ENCODE data around the gene MZT1.
"Not testable (repeated sequence)": the region's sequence is repeated elsewhere in the genome, so short reads cannot be mapped to it uniquely, and the experiment has no call there.

MZT1 gene, protein sequence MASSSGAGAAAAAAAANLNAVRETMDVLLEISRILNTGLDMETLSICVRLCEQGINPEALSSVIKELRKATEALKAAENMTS

DNA sequence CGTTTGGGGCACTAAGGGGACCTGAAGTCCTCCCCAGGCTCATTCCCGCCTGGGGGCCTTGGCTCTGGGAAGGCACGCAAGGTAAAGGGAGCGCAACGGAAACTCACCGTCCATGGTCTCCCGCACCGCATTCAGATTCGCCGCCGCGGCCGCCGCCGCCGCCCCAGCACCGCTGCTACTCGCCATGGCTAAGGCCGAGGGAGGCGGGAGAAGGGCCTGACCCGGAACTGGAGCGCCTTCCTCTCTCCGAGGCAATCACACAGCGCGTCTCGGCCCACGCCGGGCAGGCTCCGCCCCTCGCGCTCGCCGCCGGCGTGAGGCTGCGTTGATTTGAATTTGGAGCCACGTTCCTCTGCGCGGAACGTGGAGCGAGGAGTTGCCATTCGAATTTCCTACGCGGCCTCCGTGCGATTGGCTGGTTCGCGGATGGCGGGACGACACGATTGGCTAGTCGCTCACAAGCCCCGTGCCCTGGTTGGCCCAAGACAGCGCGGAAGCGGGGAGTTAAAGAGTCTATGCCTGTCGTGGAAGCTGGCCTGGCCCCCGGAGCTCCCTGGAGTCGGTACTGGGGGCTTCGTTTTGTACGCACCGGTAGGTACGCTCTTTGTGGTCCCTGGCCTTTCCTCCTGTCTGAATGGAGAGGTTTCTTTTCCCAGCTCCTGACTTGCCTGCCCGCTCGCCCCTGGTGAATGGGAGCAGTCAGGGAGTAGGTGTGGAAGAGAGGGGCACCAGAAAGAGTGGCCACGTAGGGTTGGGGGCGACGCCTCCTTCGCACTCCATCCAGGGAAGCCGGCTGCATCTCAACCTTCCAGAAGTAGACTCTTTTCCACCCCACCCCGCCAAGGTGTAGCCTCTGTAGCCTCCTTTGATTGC, at the start of gene MZT1, which contains the start of gene BORA:
Gene MZT1 (minus strand): TSS at position 213 of the 873 bp plus-strand sequence. CDS start 27 bp downstream, at position 186.
Gene BORA (plus strand): TSS at position 507 of the 873 bp plus-strand sequence. CDS start 1,018 bp downstream, outside the sequence.
- DNase-seq (ENCODE audit: low read depth in 2 of 2) = peak; percentile 90 to 92

GRCh38 chr13:72774019-72774418, 46.6 kb upstream of the MZT1 start:
- no peak for DNase-seq (ENCODE audit: low read depth in 2 of 2)

DNA sequence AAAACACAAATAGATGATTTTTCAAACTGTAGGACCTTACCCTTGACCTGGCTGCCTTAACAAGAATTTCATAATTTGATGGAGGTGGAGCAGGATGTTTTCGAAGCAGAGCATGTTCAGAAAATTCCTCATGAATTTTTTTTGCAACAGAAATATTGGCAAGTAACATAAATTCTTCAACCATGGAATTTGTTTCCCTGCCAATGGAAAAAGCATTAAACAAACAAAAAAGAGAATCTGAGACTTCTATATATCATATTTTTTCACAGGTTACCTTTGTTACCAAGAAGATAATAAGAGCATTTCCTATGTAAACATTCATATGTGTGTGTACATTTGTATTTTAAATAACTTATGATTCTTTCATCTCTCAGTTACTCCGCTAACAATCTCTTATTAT, 36.0 kb upstream of the MZT1 start:
- DNase-seq (ENCODE audit: low read depth in 2 of 2) = no peak

DNA sequence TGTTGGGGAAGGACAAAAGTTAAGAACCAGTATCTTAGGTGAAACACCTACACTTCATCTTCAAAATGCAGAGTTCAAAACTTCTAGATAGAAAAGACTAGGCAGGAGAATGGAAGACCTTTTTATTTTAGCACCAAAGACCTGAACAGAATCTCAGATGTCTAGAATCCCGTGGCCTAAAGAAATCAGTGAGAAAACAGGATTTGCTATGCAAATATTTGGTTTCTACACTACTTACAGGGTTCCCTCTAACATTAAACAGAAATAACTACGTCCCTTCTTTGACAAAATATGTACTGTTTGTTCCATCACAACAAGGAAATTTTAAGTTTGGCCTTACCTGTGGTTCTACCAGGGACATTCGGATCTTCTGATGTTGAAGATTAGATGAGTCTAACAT, 32.8 kb upstream of the MZT1 start:
- no peak for DNase-seq (ENCODE audit: low read depth in 2 of 2)

- no peak for DNase-seq (ENCODE audit: low read depth in 2 of 2)
These were observed 30.5 kb upstream of the MZT1 start for GRCh38 chr13:72757792-72758535.

DNA sequence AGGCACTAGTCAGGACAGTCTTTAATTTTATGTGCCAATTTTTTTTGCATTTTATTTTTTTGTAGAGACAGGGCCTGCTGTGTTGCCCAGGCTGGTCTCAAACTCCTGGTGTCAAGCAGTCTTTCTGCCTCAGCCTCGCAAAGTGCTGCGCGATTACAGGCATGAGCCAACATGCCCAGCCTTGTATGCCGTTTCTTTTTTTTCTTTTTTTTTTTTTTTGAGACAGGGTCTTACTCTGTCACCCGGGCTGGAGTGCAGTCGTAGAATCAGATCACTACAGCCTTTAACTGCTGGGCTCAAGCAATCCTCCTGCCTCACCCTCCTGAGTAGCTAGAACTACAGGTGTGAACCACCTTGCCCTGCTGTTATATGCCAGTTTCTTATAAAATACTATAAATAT, 26.7 kb upstream of the MZT1 start:
- no peak for DNase-seq (ENCODE audit: low read depth in 2 of 2)

- no peak for DNase-seq (ENCODE audit: low read depth in 2 of 2)
These were observed 23.8 kb upstream of the MZT1 start for GRCh38 chr13:72751220-72751619.

DNA sequence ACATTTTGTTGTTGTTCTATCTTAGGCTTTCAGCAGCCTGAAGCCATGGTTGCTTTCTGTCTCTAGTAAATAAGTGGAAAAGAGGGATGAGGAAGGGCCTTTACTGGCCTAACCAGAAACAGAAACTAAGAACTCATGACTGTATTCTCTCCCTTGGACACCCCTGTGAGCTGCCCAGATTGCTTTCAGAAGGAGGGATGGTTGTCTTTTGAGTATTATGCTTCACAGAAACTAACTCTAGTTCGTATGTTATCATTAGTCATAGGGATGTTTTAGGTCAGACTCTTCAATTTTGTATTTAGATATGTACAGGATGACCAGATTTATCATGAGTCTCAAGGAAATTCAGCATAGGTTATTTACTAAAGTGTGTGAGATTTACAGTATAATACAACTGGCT, 17.8 kb upstream of the MZT1 start:
- DNase-seq (ENCODE audit: low read depth in 2 of 2) = no peak

- no peak for DNase-seq (ENCODE audit: low read depth in 2 of 2)
These were observed 12.6 kb upstream of the MZT1 start for GRCh38 chr13:72740015-72740414.

- no peak for DNase-seq (ENCODE audit: low read depth in 2 of 2)
These were observed 9.6 kb upstream of the MZT1 start for GRCh38 chr13:72737033-72737432.

GRCh38 chr13:72728290-72728605, 819 bp upstream of the MZT1 start:
- no peak for DNase-seq (ENCODE audit: low read depth in 2 of 2)

DNA sequence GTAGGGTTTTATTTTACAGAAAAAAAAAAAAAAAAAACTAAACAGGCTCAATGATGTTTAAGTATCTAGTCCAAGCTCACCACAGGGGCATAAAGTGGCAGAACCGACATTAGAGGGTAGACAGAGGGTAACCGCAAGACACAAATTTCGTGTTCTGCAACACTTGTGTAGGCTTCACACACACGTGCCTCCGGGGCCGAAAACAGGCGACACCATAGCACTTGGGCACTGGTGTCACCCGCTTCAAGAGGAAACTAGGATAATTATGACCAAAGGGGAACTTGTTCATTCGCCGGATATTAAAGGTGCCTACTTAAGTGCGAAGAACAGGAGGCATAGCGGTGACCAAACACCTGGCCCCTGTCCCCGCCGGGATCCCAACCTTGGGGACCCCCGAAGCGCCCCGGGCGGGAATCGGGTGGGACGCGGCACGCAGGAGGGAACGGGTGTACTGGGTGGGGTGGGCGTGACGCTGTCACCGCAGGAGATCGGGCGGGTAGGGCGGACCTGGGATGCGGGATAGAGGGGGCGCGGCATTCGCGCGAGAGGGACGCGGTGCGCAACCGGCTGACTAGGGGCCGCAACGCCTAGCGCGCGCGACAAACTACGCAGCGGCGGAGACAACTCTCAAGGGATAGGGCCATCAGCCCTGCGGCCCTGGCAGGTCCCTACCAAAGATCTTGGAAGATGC, 558 bp downstream of the MZT1 start:
- no peak for DNase-seq (ENCODE audit: low read depth in 2 of 2)

DNA sequence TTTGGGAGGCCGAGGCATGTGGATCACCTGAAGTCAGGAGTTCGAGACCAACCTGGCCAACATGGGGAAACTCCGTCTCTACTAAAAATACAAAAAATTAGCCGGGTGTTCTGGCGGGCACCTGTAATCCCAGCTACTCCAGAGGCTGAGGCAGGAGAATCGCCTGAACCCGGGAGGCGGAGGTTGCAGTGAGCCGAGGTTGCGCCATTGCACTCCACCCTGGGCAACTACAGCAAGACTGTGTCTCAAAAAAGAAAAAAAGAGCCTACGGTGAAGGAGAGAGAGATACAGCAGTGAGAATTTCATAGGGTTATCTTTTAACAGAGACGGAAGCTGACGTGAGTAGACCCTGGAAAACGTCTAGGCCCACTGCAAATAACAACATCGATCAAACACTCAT, 1.2 kb downstream of the MZT1 start:
- DNase-seq (ENCODE audit: low read depth in 2 of 2) = not testable (repeated sequence)

DNA sequence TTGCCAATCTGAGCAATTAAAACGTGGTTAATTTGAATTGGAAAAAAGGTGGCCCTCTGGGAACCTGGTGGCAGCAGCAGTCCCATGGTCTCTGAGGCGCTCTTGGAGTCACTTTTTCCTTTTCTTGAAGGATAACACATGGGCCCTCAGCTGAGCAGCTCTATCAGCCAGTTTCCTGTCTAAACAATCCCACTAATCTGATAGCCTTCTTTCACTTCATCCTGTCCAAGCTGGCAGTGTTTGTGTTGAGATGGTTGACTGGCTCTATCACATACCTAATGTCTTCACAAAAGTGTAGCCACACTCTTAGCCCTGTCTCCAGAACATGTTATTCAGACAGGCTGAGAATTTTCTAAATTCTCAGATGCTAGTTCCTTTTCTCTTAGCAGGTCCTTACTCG, 10.7 kb downstream of the MZT1 start:
- DNase-seq (ENCODE audit: low read depth in 2 of 2) = no peak

DNA sequence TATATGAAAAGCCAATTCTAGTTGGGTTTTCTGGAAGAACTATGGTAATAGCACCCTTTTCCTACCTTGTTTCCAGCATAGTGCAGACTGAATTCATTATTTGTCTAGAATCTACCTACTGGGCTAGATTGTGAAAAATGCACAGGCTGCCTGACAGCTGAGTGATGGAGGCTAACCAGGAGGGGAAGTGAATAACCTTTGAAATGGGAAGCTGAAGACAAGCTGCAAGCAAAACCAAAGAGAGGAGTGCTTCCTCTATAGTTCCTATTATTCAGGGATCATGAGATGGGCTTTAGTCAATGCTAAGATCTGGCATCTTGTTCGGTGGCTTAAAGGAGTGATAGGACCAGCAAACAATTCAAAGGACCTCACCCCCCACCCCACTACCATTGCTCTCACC, 26.9 kb downstream of the MZT1 start:
- no peak for DNase-seq (ENCODE audit: low read depth in 2 of 2)

GRCh38 chr13:72698164-72698563, 29.3 kb downstream of the MZT1 start:
- DNase-seq (ENCODE audit: low read depth in 2 of 2) = no peak

GRCh38 chr13:72696579-72696978, 30.9 kb downstream of the MZT1 start:
- no peak for DNase-seq (ENCODE audit: low read depth in 2 of 2)

DNA sequence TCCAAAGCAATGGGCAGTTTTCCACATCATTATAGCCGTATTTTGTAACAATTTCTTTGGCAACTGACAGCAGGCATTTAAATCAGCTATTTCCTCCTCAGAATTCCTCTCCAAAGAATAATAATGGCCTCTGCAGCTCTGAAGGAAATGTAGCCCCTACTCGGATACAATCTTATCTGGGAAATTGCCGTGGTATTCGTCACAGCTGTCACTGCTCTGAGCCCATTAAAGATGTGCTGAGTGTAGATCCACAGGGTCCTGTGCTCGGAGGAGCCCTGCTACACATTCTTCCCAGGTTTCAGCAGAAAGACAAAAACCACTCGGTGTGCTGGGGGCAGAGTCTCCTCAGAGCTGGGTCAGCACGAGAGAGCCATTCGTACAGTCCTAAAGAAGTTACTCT, 33.1 kb downstream of the MZT1 start:
- no peak for DNase-seq (ENCODE audit: low read depth in 2 of 2)

- no peak for DNase-seq (ENCODE audit: low read depth in 2 of 2)
These were observed 33.6 kb downstream of the MZT1 start for GRCh38 chr13:72693832-72694231.

- DNase-seq (ENCODE audit: low read depth in 2 of 2) = no peak
These were observed 34.4 kb downstream of the MZT1 start for GRCh38 chr13:72692884-72693514.

DNA sequence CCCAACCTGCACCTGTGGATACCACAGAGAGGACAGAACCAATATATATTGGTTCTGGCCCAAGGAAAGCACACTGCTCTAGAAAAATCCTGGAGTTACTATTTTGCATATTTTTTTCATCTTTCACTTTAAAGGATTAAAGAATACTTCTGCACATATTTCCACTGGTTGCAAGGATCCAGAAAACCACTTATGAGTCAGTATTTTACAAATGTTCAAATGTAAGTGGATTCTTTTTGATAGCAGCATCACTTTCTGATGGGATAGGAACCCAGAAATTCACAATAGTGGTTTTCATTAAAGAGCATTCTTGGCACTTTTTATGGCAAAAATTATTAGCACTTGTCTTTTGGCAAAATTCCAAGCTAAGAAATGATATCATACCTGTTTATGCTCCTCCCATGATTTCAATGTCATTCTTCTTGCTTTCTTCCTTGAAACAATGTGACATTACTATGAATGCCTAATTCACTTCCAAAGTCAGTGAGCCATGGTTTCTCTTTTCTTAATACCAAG, 38.2 kb downstream of the MZT1 start:
- DNase-seq (ENCODE audit: low read depth in 2 of 2) = no peak

DNA sequence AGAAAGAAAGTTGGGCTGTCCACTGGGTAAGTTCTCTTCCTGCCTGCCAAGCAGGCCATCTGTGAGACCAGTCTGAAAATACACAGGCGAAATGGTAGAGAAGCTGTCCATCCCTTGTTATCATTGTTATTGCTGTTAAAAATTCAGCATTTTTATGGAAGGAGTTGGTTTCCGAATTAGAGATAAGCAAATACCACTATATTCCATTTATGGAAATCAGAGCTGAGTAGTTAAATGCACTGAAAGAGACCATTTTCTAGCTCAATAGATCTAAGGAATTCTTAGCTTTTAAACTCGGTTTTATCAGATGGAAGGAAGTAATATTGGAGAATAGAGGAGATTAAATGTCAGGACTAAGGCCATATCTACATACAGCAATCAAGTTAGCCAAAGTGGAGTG, 40.7 kb downstream of the MZT1 start:
- DNase-seq (ENCODE audit: low read depth in 2 of 2) = no peak

Data from fibroblast of skin of left biceps (primary cell).